CD4-positive, alpha-beta memory T cell (primary cell): ENCODE results near the gene ZNF609. TPM values are rescaled to one million over a fixed set of nuclear protein-coding genes. Genes with fewer than 3 reads are reported as not detected.

Experiments used
- CTCF ChIA-PET: fragments of 350-600 bp; sonication (Branson Sonifier 250); formaldehyde crosslinking; loops from one replicate; lab custom pipeline; 2021; ENCODE audit warnings: inconsistent platforms; ENCODE audit not compliant: partially characterized antibody; lab: Charles Lee
- POLR2A ChIA-PET: fragments of 350-600 bp; sonication (Branson Sonifier 250); formaldehyde crosslinking; loops from one replicate; lab custom pipeline; 2021; ENCODE audit not compliant: partially characterized antibody; lab: Charles Lee
- DNase-seq, 5 donors: peaks; one replicate each; pipeline versions ENCODE4 v3.0.0 to v3.0.0-alpha.2; 2020 to 2022; ENCODE audit warnings: mixed read lengths in 1 of 5
- H3K27ac ChIP-seq: one replicate; pipeline ENCODE4 v1.7.0; 2013; ENCODE audit warnings: low read depth, low read length
- H3K27me3 ChIP-seq: 2 replicates; pipeline ENCODE4 v1.7.0; 2013; ENCODE audit warnings: mild to moderate bottlenecking, low read length, moderate library complexity; ENCODE audit not compliant: insufficient read depth
- H3K36me3 ChIP-seq: 2 replicates; pipeline ENCODE4 v1.7.0; 2013; ENCODE audit warnings: mild to moderate bottlenecking, low read length, moderate library complexity; ENCODE audit not compliant: insufficient read depth
- H3K4me1 ChIP-seq: 2 replicates; pipeline ENCODE4 v1.7.0; 2013; ENCODE audit warnings: mild to moderate bottlenecking, low read length, moderate library complexity; ENCODE audit not compliant: insufficient read depth
- H3K4me3 ChIP-seq, 2 donors: one replicate each; pipeline ENCODE4 v1.7.0; 2013; ENCODE audit warnings: low read length in 2 of 2, mild to moderate bottlenecking in 1 of 2
- H3K9me3 ChIP-seq, 2 donors: one replicate each; pipeline ENCODE4 v1.7.0; 2013; ENCODE audit warnings: low read length in 2 of 2, control low read depth in 1 of 2; ENCODE audit not compliant: control insufficient read depth in 1 of 2
- H3K27ac Mint-ChIP-seq, 7 donors: one replicate each; pipeline ENCODE4 v1.8.0; 2020 to 2021; ENCODE audit warnings: mixed read lengths in 7 of 7, mild to moderate bottlenecking in 6 of 7, inconsistent platforms in 3 of 7, moderate library complexity in 3 of 7
- H3K27me3 Mint-ChIP-seq, 2 donors: one replicate each; pipeline ENCODE4 v1.8.0; 2020 to 2021; ENCODE audit warnings: mixed read lengths in 2 of 2
- H3K36me3 Mint-ChIP-seq, 2 donors: one replicate each; pipeline ENCODE4 v1.8.0; 2020 to 2021; ENCODE audit warnings: mixed read lengths in 2 of 2, inconsistent platforms in 1 of 2, mild to moderate bottlenecking in 1 of 2
- H3K4me1 Mint-ChIP-seq, 4 donors: one replicate each; pipeline ENCODE4 v1.8.0; 2020 to 2021; ENCODE audit warnings: mixed read lengths in 4 of 4, mild to moderate bottlenecking in 1 of 4
- H3K4me3 Mint-ChIP-seq, 8 donors: one replicate each; pipeline ENCODE4 v1.8.0; 2020 to 2021; ENCODE audit warnings: mixed read lengths in 8 of 8, mild to moderate bottlenecking in 7 of 8, moderate library complexity in 6 of 8, inconsistent platforms in 3 of 8
- H3K9me3 Mint-ChIP-seq, 8 donors: one replicate each; pipeline ENCODE4 v1.8.0; 2020 to 2021; ENCODE audit warnings: mixed read lengths in 8 of 8, mild to moderate bottlenecking in 5 of 8, inconsistent platforms in 3 of 8, moderate library complexity in 1 of 8
- intact Hi-C: fragments of 100-400 bp; cut with micrococcal nuclease; formaldehyde crosslinking; loops from one replicate; pipeline ENCODE4 v1.15.1; 2023
- polyA plus RNA-seq, 2 donors: library from polyadenylated mRNA; unstranded; fragments of 300-500 nt; fragmentation: Illumina TruSeq; gene quantifications; one replicate each; pipeline ENCODE4 v1.2.3, GENCODE V29; 2021
- total RNA-seq, 2 experiments: library from RNA; stranded (reverse); gene quantifications; one replicate each; pipeline ENCODE4 v1.2.3, GENCODE V29; 2021

The ZNF609 gene
- total and polyA plus RNA-seq, 4 experiments from 2014 or later = 1.4 to 56.9 (median 35.1) TPM

GRCh38 chr15:64528871-64529270, 68.5 kb downstream of the ZNF609 start:
- intact Hi-C loops = no loop called here
- ChIA-PET POLR2A (no interaction called here), CTCF (no interaction called here)
- Histone ChIP-seq H3K27ac (no peak overlapping the region), H3K36me3 (no peaks in the 10 kb centered on the region), H3K4me1 (peaks cover 33% of the 10 kb centered on the region), H3K27me3 (no peaks in the 10 kb centered on the region), H3K9me3 (no peaks in the 10 kb centered on the region), H3K4me3 (no peak overlapping the region)
- Mint-ChIP-seq H3K9me3 (peaks cover 0 to 2% (median 0%) of the 10 kb centered on the region in 8 donors), H3K27me3 (no peaks in the 10 kb centered on the region), H3K4me1 (peaks cover 43 to 85% (median 61%) of the 10 kb centered on the region in 4 donors), H3K4me3 (no peak overlapping the region), H3K27ac (no peak overlapping the region), H3K36me3 (peaks cover 5 to 42% of the 10 kb centered on the region in 2 donors)
- no peak for DNase-seq

GRCh38 chr15:64530472-64530871, 70.1 kb downstream of the ZNF609 start:
- no peak overlapping the region for H3K27ac Mint-ChIP-seq
- H3K27me3 Mint-ChIP-seq = no peaks in the 10 kb centered on the region
- no peaks in the 10 kb centered on the region for H3K36me3 ChIP-seq
- POLR2A ChIA-PET = interaction anchor here (0.9 kb wide), 1 partner anchor 20 kb away, joined by 3 read pairs; no protein-coding TSS in a partner anchor
- H3K36me3 Mint-ChIP-seq = peaks cover 7 to 38% of the 10 kb centered on the region in 2 donors
- intact Hi-C loops = no loop called here
- peaks cover 43 to 81% (median 61%) of the 10 kb centered on the region in 4 donors for H3K4me1 Mint-ChIP-seq
- DNase-seq = no peak
- H3K4me3 ChIP-seq = no peak overlapping the region
- H3K27ac ChIP-seq = no peak overlapping the region
- CTCF ChIA-PET = interaction anchor here (0.9 to 1.3 kb wide), 3 partner anchors 15 to 108 kb away, joined by 3 read pairs; no protein-coding TSS in a partner anchor
- H3K27me3 ChIP-seq = no peaks in the 10 kb centered on the region
- H3K9me3 Mint-ChIP-seq = peaks cover 0 to 2% (median 0%) of the 10 kb centered on the region in 8 donors
- no peak overlapping the region for H3K4me3 Mint-ChIP-seq
- peaks cover 38% of the 10 kb centered on the region for H3K4me1 ChIP-seq
- no peaks in the 10 kb centered on the region for H3K9me3 ChIP-seq

- Mint-ChIP-seq H3K4me3 (no peak overlapping the region), H3K9me3 (peaks cover 0 to 2% (median 0%) of the 10 kb centered on the region in 8 donors), H3K27me3 (no peaks in the 10 kb centered on the region), H3K4me1 (peaks cover 44 to 79% (median 61%) of the 10 kb centered on the region in 4 donors), H3K36me3 (peaks cover 7 to 38% of the 10 kb centered on the region in 2 donors), H3K27ac (peak overlapping the region in 2 of 7 donors; percentile 20 to 34)
- no peak for DNase-seq
- intact Hi-C loops = no loop called here
- Histone ChIP-seq H3K4me1 (peaks cover 40% of the 10 kb centered on the region), H3K4me3 (no peak overlapping the region), H3K9me3 (no peaks in the 10 kb centered on the region), H3K27me3 (no peaks in the 10 kb centered on the region), H3K27ac (no peak overlapping the region), H3K36me3 (no peaks in the 10 kb centered on the region)
- POLR2A ChIA-PET = interaction anchor here (0.9 to 1.0 kb wide), 2 partner anchors 20 to 30 kb away, joined by 3 read pairs; no protein-coding TSS in a partner anchor
- CTCF ChIA-PET = interaction anchor here (0.6 to 1.3 kb wide), 4 partner anchors 14 to 108 kb away, joined by 3 read pairs; no protein-coding TSS in a partner anchor
Measured at GRCh38 chr15:64530918-64531317, 70.5 kb downstream of the ZNF609 start.

GRCh38 chr15:64532521-64533315, 72.3 kb downstream of the ZNF609 start:
- peaks cover 39 to 66% (median 54%) of the 10 kb centered on the region in 4 donors for H3K4me1 Mint-ChIP-seq
- ChIA-PET CTCF (no interaction called here), POLR2A (no interaction called here)
- peaks cover 7 to 31% of the 10 kb centered on the region in 2 donors for H3K36me3 Mint-ChIP-seq
- no peak for DNase-seq
- Histone ChIP-seq H3K27ac (no peak overlapping the region), H3K9me3 (no peaks in the 10 kb centered on the region), H3K4me1 (peaks cover 35% of the 10 kb centered on the region), H3K27me3 (no peaks in the 10 kb centered on the region), H3K36me3 (no peaks in the 10 kb centered on the region), H3K4me3 (no peak overlapping the region)
- peak overlapping the region in 2 of 7 donors; percentile 52 to 59 for H3K27ac Mint-ChIP-seq
- H3K27me3 Mint-ChIP-seq = no peaks in the 10 kb centered on the region
- H3K4me3 Mint-ChIP-seq = peak overlapping the region in 3 of 8 donors; percentile 7 to 32 (median 8)
- intact Hi-C loops = no loop called here
- H3K9me3 Mint-ChIP-seq = peaks cover 0 to 2% (median 0%) of the 10 kb centered on the region in 8 donors

- POLR2A ChIA-PET = no interaction called here
- peak overlapping the region in 2 of 7 donors; percentile 77 to 81 for H3K27ac Mint-ChIP-seq
- no peaks in the 10 kb centered on the region for H3K9me3 Mint-ChIP-seq
- H3K4me1 Mint-ChIP-seq = peaks cover 33 to 48% (median 41%) of the 10 kb centered on the region in 4 donors
- no peak overlapping the region for H3K4me3 ChIP-seq
- intact Hi-C loops = no loop called here
- H3K4me1 ChIP-seq = peaks cover 35% of the 10 kb centered on the region
- no peaks in the 10 kb centered on the region for H3K36me3 ChIP-seq
- no peak for DNase-seq
- H3K27ac ChIP-seq = no peak overlapping the region
- H3K9me3 ChIP-seq = no peaks in the 10 kb centered on the region
- CTCF ChIA-PET = interaction anchor here (1.4 kb wide), 1 partner anchor 11 kb away, joined by 3 read pairs; no protein-coding TSS in a partner anchor
- H3K36me3 Mint-ChIP-seq = peaks cover 5 to 21% of the 10 kb centered on the region in 2 donors
- no peaks in the 10 kb centered on the region for H3K27me3 ChIP-seq
- H3K4me3 Mint-ChIP-seq = peak overlapping the region in 1 of 8 donors; percentile 36
- H3K27me3 Mint-ChIP-seq = no peaks in the 10 kb centered on the region
Measured at GRCh38 chr15:64535460-64536243, 75.3 kb downstream of the ZNF609 start.

- Histone ChIP-seq H3K27me3 (no peaks in the 10 kb centered on the region), H3K27ac (no peak overlapping the region), H3K4me1 (peaks cover 35% of the 10 kb centered on the region), H3K36me3 (no peaks in the 10 kb centered on the region), H3K4me3 (no peak overlapping the region), H3K9me3 (no peaks in the 10 kb centered on the region)
- peak overlapping the region in 2 of 7 donors; percentile 9 to 69 for H3K27ac Mint-ChIP-seq
- no peaks in the 10 kb centered on the region for H3K27me3 Mint-ChIP-seq
- H3K4me1 Mint-ChIP-seq = peaks cover 29 to 42% (median 35%) of the 10 kb centered on the region in 4 donors
- intact Hi-C loops = no loop called here
- H3K9me3 Mint-ChIP-seq = no peaks in the 10 kb centered on the region
- peaks cover 5 to 16% of the 10 kb centered on the region in 2 donors for H3K36me3 Mint-ChIP-seq
- no peak for DNase-seq
- peak overlapping the region in 1 of 8 donors; percentile 21 for H3K4me3 Mint-ChIP-seq
- CTCF ChIA-PET = no interaction called here
- POLR2A ChIA-PET = no interaction called here
Measured at GRCh38 chr15:64536244-64536836, 76.0 kb downstream of the ZNF609 start.
